ENCODE data around the gene PPIL1. TPM values are rescaled to one million over a fixed set of nuclear protein-coding genes. Genes with fewer than 3 reads are reported as not detected.
A peak's percentile ranks its signal among the peaks of the same experiment; 100 is the strongest.

PPIL1 gene
- total RNA-seq, 1 experiment from 2014 or later, result 87.8 TPM

DNA sequence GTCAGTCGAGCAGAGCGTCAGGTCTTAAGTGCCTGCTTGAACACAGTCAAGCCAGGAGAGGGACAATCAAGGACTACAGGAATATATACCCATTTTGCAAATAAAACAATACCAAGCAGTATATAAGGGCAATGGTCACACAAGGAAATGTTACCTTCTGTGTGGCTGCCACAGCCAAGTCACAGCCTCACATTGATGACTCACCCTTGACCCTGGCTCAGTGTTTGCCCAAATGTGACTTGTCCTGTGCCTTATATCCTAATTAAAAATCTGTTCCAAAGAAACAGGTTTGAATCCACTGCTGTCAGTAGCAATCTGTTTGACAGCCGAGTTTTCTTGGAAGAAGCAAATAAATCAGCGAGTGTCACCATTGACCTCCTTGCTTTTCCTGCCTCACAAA is 45.4 kb upstream of the PPIL1 start:
- Histone ChIP-seq H2BK20ac (ENCODE audit: low read depth, low read length, poor library complexity, severe bottlenecking) (no peak overlapping the region), H2BK5ac (ENCODE audit: insufficient read length, low read length) (no peak overlapping the region), H4K20me1 (ENCODE audit: control insufficient read depth, insufficient read depth, insufficient read length) (no peaks in the 10 kb centered on the region), H2AK5ac (ENCODE audit: insufficient read length, low read length) (no peak overlapping the region), H3K18ac (ENCODE audit: insufficient read length, low read depth, low read length) (no peak overlapping the region), H3K9ac (ENCODE audit: extremely low read depth, insufficient read length, low read length) (no peak overlapping the region), H3K56ac (ENCODE audit: insufficient read length, low read depth, low read length) (no peak overlapping the region), H3T11ph (ENCODE audit: low read length) (no peak overlapping the region), H3K4me2 (ENCODE audit: insufficient read depth, insufficient read length, low read length) (no peak overlapping the region), H3K4me1 (ENCODE audit: insufficient read depth, low read length) (no peaks in the 10 kb centered on the region), H3K79me2 (ENCODE audit: insufficient read depth, low read length) (no peaks in the 10 kb centered on the region), H2BK15ac (ENCODE audit: low read depth, low read length) (no peak overlapping the region), H2AFZ (ENCODE audit: low read length) (no peak overlapping the region), H2BK120ac (ENCODE audit: low read depth, low read length, poor library complexity, severe bottlenecking) (no peak overlapping the region), H4K8ac (replicated peaks; ENCODE audit: insufficient read length, low read depth, low read length) (no peak overlapping the region), H4K5ac (ENCODE audit: insufficient read length, low read depth, low read length) (no peak overlapping the region), H4K91ac (ENCODE audit: insufficient read length, low read depth, low read length) (no peak overlapping the region), H3K23me2 (ENCODE audit: insufficient read length, low read depth, low read length, poor library complexity, severe bottlenecking) (no peaks in the 10 kb centered on the region), H3K4ac (ENCODE audit: low read depth, low read length) (no peak overlapping the region), H3K79me1 (ENCODE audit: insufficient read depth, low read depth, low read length, poor library complexity, severe bottlenecking) (no peaks in the 10 kb centered on the region), H3K27ac (ENCODE audit: insufficient read length, low read depth, low read length) (no peak overlapping the region), H3K27me3 (ENCODE audit: insufficient read depth, low read length) (no peaks in the 10 kb centered on the region), H2BK12ac (ENCODE audit: insufficient read length, low read depth, low read length) (no peak overlapping the region), H3K9me3 (ENCODE audit: control insufficient read depth, low read depth, low read length) (no peaks in the 10 kb centered on the region), H3K23ac (ENCODE audit: insufficient read length, low read depth, low read length) (no peak overlapping the region), H3K14ac (ENCODE audit: insufficient read depth, low read length) (no peak overlapping the region)
- no peak overlapping the region for H3K4me3 Mint-ChIP-seq
- WGBS (ENCODE audit: extremely low coverage, insufficient read length, low lambda C conversion rate), result no CpG with 5 or more reads among the region's 4 CpGs
- peaks cover 0 to 3% of the 10 kb centered on the region in 2 experiments; a peak in 1 of 4 replicates for H3K4me1 Mint-ChIP-seq
- DNase-seq, result no peak
- peaks cover 0 to 2% (median 0%) of the 10 kb centered on the region in 3 experiments; a peak in 1 of 7 replicates for H3K36me3 Mint-ChIP-seq (ENCODE audit: insufficient read depth in 1 of 3, low read depth in 3 of 3)
- TF ChIP-seq, protein P1, sequence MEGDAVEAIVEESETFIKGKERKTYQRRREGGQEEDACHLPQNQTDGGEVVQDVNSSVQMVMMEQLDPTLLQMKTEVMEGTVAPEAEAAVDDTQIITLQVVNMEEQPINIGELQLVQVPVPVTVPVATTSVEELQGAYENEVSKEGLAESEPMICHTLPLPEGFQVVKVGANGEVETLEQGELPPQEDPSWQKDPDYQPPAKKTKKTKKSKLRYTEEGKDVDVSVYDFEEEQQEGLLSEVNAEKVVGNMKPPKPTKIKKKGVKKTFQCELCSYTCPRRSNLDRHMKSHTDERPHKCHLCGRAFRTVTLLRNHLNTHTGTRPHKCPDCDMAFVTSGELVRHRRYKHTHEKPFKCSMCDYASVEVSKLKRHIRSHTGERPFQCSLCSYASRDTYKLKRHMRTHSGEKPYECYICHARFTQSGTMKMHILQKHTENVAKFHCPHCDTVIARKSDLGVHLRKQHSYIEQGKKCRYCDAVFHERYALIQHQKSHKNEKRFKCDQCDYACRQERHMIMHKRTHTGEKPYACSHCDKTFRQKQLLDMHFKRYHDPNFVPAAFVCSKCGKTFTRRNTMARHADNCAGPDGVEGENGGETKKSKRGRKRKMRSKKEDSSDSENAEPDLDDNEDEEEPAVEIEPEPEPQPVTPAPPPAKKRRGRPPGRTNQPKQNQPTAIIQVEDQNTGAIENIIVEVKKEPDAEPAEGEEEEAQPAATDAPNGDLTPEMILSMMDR (conservative IDR thresholded peaks at IDR 0.05), result no peak
- H3K9me3 Mint-ChIP-seq, result no peaks in the 10 kb centered on the region
- H3K27ac Mint-ChIP-seq, result peak overlapping the region in 1 of 3 experiments; percentile 73; a peak in 1 of 7 replicates
- H3K27me3 Mint-ChIP-seq (ENCODE audit: low read depth), result no peaks in the 10 kb centered on the region

Data from H9 (cell line).